Stimulated activated CD8-positive, alpha-beta memory T cell treated with anti-CD3 and anti-CD28 coated beads, Interleukin-12 subunit alpha, Interleukin-12 subunit beta, amount 100 ng/mL, for 4 hours (primary cell): ENCODE measurements around the gene ERCC3.
"Not testable (repeated sequence)": the region's sequence is repeated elsewhere in the genome, so short reads cannot be mapped to it uniquely, and the experiment has no call there.

Source experiments
- DNase-seq: peaks from one replicate; pipeline ENCODE4 v3.0.0-alpha.2; 2020; ENCODE audit warnings: low read depth

ERCC3 gene

DNA sequence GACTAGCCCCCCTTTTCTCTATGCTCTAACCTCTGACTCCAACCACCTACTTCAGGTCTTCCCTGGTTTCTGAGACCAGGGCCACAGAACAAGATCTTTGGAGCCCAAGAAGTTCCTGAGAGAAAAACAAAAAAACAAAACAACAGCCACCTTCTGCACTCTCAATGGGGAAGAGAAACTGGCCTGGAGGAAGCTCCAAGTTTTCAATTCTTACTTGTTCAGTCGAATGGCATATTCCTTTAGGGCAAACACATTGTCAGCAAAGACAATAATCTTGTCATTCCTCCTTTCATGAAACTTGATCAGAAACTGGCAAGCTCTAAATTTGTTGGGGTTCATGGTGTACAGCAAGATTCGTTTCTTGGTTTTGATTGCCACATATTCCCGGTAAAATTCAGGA, 15.0 kb downstream of the ERCC3 start:
- no peak for DNase-seq

GRCh38 chr2:127277028-127277427, 16.9 kb downstream of the ERCC3 start:
- DNase-seq = no peak

- no peak for DNase-seq
Measured at GRCh38 chr2:127275789-127276188, 18.2 kb downstream of the ERCC3 start.

- DNase-seq = no peak
Measured at GRCh38 chr2:127275356-127275755, 18.6 kb downstream of the ERCC3 start.

DNA sequence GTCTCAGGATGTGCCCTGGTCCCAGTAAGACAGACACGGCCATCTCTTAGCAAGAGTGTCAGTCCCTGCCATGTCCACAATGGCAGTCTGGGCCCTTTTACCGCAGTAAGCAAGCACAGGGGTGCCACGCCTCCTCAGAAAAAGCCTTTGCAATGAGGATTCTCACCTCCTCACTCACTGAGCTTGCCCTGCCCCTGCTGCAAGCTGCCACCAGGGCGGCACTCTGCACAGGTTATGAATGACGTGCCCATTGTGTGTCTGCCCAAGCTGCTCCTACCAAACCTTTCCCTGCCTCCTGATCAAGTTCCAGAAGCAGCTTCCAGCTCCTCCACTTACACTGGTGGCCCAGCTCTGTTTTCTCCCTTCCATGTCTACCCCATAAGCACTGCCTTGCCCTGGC, 23.3 kb downstream of the ERCC3 start:
- DNase-seq = no peak

- no peak for DNase-seq
Measured at GRCh38 chr2:127261804-127262406, 32.0 kb downstream of the ERCC3 start.

- DNase-seq = no peak
Measured at GRCh38 chr2:127259355-127259754, 34.6 kb downstream of the ERCC3 start.

- DNase-seq = no peak
Measured at GRCh38 chr2:127256866-127257265, 37.1 kb downstream of the ERCC3 start.

DNA sequence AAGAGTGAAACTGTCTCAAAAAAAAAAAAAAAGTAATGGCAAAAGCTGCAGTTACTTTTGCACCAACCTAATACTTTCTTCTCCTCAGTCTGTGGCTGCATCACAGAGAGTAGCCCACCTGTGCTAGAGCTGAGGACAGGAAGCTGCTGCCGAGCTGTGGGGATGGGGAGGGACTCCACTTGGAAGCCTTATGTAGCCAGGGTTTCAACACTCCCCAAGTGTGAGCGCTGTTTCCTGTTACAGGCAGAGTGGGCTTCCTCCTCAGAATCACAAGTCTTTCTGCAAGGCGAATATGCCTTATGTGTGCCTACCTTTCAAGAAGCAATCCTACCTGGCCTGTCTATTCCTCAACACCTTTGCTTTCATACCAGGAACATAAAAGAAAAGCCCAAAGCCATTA, 37.6 kb downstream of the ERCC3 start:
- no peak for DNase-seq

GRCh38 chr2:127255721-127256120, 38.2 kb downstream of the ERCC3 start:
- DNase-seq = no peak

DNA sequence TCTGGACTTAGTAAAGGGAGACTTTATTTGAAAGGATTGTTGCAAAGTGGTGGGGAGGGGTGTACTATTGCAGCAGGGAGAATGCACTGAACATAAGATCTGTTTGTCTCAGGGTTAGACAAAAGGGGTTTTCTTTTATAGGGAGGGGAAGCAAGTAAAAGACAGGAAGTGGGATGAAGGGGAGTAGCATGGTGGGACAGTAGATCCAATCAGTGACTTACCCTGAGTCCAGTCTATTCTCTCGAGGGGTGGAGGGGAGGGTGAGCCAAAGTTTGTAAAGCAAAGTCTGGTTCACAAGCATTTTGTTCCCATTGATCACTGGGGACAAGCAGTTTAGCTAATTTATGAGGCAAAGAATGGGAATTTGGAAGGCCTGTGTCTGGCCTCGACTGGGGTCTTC, 38.8 kb downstream of the ERCC3 start:
- DNase-seq = no peak

DNA sequence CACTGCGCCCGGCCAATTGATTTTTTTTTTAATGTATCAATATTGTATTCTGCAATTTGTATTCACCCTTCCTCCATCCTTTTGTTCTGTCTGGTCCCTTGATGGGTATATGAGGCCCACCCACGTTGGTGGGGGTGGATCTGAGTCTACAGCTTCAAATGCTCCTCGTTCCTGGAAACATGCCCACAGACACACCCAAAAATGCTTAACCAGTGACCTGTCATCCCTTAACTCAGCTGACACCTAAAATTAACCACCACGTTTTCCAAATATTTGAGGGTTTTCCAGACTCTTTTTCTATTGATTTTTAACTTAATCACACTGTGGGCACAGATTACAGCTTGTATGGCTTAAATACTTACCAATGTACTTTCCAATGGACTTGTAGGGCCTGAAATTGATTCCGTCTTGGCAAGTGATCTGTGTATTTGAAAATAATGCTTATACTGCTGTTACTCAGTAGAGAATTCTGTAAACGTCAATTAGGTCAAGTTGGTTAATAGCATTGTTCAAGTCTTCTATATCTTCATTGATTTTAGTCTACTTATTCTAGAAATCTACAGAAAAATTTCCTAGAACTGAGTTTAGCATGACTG, 39.5 kb downstream of the ERCC3 start:
- DNase-seq = no peak

DNA sequence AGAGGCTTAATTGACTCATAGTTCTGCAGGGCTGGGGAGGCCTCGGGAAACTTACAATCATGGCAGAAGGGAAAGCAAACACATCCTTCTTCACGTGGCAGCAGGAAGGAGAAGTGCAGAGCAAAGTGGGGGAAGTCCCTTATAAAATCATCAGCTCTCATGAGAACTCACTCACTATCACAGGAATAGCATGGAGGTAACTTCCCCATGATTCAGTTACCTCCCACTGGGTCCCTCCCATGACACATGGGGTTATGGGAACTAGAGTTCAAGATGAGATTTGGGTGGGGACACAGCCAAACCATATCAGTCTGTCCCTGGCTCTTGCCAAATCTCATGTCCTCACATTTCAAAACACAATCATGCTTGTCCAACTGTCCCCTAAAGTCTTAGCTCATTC, 52.8 kb downstream of the ERCC3 start:
- not testable (repeated sequence) for DNase-seq

- no peak for DNase-seq
Measured at GRCh38 chr2:127239395-127239794, 54.5 kb downstream of the ERCC3 start.

DNA sequence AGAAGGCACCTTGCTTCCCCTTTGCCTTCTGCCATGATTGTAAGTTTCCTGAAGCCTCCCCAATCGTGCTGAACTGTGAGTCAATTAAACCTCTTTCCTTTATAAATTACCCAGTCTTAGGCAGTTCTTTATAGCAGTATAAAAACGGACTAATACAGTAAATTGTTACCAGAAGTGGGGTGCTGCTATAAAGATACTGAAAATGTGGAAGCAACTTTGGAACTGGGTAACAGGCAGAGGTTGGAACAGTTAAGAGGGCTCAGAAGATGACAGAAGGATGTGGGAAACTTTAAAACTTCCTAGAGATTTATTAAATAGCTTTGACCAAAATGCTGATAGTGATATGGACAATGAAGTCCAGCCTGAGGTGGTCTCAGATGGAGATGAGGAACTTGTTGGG, 56.2 kb downstream of the ERCC3 start:
- not testable (repeated sequence) for DNase-seq

GRCh38 chr2:127235082-127235702, 58.8 kb downstream of the ERCC3 start:
- no peak for DNase-seq

GRCh38 chr2:127233710-127234109, 60.2 kb downstream of the ERCC3 start:
- DNase-seq = no peak

- no peak for DNase-seq
Measured at GRCh38 chr2:127231130-127231865, 62.6 kb downstream of the ERCC3 start.

GRCh38 chr2:127229555-127229954, 64.4 kb downstream of the ERCC3 start:
- no peak for DNase-seq

DNA sequence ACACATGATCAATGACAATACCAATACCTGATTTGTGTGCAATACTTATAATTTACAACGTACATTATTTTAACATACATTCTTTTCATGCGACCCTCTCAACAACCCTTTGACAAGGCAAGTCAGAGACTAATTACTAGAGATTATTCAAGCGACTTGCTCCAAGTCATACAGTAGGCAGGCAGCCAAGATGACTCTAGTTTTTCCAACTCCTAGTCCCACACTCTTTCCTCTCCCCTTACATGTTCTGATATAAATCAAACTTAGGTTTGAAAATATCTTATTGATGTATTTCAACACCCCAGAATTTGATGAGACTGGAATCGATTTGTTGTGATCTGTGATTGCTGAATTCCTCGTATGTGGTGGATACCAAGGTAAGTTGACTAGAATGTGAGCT, 65.8 kb downstream of the ERCC3 start:
- no peak for DNase-seq

DNA sequence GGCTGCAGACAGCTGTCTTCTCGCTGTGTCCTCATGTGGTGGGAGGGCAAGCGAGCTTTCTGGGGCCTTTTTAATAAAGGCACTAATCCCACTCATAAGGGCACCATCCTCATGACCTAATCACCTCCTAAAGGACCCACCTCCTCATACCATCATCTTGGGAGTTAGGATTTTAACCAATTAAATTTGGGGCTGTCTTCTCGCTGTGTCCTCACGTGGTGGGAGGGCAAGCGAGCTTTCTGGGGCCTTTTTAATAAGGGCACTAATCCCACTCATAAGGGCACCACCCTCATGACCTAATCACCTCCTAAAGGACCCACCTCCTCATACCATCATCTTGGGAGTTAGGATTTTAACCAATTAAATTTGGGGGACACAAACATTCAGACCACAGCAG, 66.7 kb downstream of the ERCC3 start:
- DNase-seq = not testable (repeated sequence)

DNA sequence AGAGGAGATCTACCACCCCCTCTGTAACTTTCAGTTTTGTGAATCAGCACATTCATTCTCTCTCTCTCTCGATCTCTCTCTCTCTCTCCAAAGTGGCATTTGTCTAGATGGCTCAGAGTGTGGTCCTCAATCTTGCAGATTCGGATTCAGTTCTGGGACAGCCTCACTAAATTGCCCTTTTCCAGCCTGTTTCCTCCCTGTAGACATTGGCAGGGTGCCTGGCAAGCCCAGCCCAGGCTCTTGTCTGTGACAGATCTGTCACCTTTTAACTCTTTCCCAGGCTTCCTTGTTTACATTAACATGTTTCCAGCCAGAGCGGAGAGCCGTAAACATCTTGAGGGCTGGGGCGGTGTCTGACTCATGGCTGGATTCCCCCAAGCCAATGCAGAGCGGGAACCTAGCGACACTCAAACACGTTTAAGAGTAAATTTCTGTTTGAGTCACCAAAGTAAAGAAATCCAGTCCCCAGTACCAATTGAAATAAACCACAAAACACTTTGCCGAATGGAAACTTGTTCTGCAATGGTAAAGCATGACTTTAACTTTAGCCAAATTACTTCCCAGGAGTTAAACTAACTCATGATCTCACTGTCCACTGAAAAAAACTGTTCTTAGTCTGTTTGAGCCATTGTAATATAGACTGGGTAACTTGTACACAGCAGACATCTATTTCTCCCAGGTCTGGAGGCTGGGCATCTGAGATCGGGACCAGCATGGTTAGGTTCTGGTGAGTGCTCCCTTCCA, 67.3 kb downstream of the ERCC3 start:
- no peak for DNase-seq
